Measurements from ENCODE around the gene MAD1L1.

MAD1L1 gene

GRCh38 chr7:1917221-1918062 lies 315.3 kb downstream of the MAD1L1 start:
- no peak for DNase-seq

DNA sequence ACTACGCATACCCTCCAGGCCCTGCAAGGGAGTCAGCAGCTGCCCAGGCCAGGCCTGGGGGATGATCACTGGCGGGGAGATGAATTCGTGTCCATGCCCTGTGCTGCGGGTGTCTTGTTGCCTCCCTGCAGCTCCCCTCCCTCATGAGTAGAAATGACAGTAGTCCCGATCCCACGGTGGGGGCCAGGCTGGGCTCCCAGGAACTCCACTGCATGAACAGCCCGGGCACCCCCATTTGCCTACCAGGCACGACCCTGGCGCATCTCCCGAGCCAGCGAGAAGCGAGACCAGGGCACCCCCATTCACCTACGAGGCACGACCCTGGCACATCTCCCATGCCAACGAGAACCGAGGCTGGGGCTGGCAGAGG lies 316.2 kb downstream of the MAD1L1 start:
- no peak for DNase-seq

GRCh38 chr7:1915956-1916600 lies 316.7 kb downstream of the MAD1L1 start:
- DNase-seq = no peak

- DNase-seq = no peak
These were observed 317.4 kb downstream of the MAD1L1 start for GRCh38 chr7:1915326-1915725.

DNA sequence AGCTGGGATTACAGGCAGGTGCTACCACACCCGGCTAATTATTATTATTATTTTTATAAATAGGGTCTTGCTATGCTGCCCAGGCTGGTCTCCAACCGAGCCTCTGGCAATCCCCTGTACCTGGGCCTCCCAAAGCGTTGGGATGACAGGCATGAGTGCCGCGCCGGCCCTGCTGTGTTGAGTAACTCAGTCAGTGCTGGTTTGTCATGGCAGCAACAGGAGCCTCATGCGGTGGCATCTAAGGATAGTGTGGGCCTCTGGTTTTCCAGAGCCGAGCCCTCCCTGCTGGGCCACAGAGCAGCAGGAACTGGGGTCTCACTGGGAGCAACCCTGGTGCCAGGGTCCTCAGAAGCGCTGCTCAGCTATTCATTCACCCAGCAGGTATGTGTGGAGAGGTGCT lies 318.0 kb downstream of the MAD1L1 start:
- no peak for DNase-seq

GRCh38 chr7:1914321-1914720 lies 318.4 kb downstream of the MAD1L1 start:
- no peak for DNase-seq

DNA sequence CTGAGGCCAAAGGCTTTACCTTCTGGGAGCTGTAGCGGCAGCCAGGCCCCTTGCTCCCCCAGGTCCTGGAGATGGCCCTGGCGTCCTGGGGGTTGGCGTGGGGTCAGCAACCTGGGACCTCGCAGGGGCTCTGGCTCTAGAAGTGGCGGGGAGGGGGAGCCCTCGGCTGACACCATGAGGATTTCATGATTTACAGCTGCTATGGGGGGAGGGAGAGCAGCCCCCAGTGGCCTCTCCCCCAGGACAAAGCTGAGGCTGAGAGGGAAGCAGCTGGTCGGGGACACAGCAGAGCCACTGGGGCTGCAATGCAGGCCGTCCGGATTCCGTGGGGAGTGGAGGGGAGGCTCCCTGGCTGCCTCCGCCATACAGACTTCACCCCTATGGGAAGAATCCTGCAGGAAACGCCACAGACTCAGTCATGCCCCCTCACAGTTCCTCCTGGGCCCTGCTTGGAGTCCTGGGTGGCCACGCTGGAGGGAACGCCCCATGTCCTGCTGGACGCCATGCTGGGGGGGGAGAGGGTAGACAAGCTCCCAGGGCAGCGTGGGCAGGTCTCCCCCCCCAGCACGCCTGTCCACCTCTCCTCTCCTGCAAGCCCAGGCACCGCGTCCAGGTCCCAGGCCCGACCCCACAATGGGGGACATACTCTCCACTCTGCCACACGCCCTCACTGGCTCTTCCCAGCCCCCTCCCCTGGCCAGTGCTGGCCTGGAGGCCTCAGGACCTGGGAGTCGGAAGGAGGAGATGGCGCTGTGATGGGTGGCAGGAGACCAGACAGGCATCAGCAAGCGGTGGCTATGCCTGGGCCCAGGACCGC lies 319.1 kb downstream of the MAD1L1 start:
- DNase-seq = no peak

- no peak for DNase-seq
These were observed 319.9 kb downstream of the MAD1L1 start for GRCh38 chr7:1912593-1913465.

DNA sequence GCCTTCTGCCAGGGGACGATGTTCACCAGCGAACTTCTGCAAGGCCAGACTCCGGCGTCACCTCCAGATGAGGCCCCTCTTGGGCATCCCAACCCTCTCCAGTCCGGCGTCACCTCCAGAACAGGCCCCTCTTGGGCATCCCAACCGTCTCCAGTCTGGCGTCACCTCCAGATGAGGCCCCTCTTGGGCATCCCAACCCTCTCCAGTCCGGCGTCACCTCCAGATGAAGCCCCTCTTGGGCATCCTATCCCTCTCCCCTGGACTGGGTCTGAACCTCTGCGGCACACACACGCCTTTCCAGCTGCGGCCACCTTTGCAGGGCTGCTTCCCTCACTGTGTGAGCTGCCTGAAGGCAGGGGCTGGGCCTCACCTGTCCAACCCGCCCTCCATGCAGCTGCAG lies 321.2 kb downstream of the MAD1L1 start:
- DNase-seq = no peak

DNA sequence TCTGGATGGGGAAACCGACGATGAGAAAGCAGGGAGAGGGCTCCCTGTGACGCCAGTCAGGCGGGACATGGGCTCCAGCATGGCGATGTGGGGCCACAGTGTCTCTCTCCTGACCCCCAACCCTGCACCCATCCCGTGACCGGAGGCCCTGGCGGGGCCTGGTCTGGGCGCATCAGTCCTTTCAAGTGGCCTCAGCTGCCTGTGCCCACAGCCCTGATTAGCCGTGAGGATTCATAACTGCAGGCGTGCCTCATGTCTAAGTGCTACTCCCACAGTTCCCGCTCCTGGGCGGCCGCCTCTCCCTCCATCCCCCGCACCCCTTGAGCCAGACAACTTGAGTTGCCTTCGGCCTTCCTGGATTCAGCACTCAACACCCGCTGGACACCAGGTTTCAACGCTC lies 321.9 kb downstream of the MAD1L1 start:
- DNase-seq = no peak

DNA sequence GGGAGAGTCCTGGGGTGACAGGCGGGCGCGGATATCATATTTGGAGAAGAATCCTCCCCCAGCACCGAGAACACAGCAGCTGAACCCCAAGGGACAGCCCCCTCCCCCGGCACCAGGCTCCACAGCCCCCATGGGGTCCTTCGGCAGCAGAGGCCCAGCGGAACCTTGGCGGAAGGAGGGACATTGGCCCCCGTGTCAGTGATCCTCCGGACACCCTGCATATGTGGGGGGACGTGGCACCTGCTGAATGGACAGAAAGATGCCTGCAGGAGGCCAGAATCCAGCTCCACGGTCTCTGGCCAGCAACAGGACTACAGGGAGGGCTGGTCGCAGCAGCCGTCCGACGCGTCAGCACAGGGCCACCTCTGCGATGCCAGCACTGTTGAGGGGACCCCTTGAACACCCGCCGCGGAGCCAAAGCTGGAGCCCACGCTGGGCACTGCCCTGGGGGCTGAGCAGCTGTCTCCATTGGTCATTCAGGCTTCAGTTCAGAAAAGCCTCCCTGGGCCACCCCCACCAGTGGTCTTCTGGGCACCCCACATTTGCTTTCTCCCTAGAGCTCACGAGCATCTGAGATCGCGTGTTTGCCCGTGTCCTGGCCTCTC lies 322.6 kb downstream of the MAD1L1 start:
- DNase-seq = no peak

DNA sequence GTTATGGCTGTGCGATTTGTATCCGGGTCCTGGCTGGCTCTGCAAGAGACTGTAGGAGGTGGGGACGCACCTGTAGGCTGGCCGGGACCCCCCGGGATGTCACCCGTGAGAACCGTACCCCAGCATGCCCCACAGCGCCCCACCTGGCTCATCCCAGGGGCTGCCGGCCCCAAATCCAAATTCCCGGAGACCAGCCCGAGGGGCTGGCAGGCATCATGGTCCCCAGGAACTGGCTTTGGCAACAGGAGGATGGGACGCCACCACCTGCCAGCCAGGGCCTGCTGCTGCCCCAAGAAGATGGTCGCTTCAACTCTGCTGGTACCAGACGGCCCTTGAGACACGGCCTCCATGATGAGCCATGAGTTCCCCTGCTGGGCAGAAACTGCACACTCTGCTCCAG lies 323.3 kb downstream of the MAD1L1 start:
- no peak for DNase-seq

GRCh38 chr7:1908823-1909420 lies 323.8 kb downstream of the MAD1L1 start:
- DNase-seq = no peak

DNA sequence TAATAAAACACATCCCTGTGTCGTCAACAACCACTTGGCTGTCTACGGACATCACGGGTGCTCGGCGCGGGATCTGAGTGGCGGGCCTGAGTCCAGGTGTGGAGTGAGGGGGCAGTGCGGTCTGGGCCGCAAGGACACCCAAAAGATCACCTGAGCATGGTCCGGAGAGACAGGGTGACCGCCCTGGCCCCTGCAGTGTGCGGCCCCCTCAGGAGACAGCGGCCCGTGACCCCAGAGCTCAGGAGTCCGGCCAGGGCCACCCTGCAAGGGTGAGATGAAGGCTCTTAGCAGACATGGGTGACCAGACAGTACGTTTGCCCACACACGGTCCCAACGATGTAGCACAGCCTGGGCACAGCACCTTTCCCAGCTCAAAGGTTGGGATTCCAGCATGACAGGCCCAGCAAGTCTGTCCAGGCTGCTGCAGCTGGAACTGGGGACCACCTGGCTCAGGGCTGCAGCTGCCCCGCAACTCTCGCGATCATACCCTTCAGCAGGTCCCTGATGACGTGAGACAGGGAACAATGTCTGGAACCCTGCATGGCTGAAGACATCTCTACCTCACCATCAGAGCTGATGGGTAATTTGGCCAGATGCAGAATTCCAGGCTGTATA lies 324.9 kb downstream of the MAD1L1 start:
- DNase-seq = no peak

DNA sequence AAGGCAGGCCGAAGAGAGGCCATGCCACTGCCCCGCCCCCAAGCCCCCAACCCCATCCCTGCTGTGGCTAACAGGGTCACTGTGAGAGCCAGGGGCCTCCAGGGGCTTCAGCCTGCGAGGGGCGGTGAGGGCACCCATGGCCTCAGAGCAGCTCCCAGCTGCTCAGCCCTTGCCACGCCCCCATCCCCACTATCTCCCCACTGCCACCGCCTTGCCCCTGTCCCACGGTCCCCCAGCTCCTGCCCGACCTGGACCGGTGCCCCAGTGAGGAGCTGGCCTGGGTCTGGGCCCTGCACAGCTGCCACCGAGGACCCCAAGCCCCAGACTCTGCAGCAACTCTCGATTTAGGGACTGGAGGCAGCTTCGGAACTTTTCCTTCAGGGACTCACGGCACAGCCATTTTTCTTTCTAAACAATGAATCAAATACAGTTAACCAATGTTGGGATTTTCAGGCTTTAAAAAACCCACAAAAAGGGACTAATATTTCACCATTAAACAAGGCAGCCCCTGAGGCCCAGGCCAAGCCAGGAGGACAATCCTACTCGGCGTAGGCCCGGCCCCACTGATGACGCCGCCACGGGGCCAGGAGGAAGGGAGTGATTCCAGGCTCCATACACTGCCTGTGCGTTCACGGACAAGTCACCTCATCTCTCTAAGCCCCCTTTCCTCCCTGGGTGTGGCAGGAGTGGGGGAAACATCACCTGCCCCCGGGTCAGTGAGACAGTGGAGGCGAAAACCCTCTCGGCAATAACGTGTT lies 325.6 kb downstream of the MAD1L1 start:
- DNase-seq = no peak

DNA sequence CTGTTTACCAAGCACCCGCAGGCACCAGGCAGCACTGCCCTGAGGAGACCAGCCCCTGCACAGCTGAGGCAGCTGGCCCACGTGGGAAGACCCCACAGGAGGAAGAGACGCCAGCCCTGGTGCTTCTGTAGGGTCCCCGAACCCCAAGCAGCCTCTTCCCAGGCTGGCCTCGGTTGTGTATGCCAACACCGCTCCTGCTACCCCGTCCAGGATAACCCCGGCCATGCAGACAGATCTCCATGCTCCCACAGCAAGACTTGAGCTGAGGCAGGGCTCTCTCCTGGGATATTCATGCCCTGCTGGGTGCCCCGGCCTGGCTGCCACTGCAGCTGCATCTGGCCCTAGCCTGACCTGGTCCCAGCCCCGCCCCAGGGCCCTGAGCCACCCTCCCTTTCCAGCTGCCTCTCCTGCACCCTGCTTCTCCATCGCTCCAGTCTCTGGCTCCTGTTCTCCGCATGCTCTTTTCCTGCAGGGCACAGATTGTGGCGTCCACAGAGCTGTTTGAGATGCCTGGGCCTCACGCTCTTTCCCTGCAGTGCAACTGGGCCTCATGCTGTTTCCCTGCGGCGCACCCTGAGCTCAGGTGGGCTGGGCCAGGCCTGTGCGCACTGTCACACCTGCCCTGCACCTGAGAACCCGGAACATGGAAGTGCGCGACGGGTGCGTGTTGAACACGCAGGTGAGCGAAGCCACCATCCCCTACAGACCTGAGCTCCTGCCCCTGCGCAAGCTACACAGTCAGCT lies 326.5 kb downstream of the MAD1L1 start:
- no peak for DNase-seq

DNA sequence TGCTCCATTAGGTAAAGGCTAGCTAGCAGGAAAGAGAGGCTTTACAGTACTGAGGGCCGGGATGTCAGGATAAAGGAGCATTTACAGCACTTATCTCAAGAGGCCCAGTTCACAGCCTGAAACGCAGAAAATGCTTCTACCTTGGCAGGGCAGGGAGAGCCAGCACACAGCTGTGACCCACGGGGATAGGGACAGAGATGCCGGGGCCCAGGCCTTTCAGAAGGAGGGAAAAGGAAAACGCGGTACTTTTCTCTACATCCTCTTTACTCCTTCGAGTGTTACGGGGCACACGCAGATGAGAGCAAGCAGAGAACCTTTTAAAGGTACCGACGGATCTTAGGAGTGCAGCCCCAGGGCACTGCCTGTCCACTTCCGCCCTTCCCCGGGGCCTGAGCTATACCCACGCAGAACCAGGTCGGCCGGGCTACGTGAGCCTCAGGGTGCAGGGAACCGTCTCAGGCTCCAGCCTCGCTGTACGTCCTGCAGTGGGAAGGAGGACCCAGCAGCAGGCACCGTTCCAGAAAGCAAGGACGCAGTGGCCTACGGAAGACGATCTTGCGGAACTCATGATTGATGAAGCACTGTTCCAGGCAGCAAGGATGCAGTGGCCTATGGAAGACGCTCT lies 330.4 kb downstream of the MAD1L1 start:
- no peak for DNase-seq

GRCh38 chr7:1901431-1902210 lies 331.1 kb downstream of the MAD1L1 start:
- no peak for DNase-seq

DNA sequence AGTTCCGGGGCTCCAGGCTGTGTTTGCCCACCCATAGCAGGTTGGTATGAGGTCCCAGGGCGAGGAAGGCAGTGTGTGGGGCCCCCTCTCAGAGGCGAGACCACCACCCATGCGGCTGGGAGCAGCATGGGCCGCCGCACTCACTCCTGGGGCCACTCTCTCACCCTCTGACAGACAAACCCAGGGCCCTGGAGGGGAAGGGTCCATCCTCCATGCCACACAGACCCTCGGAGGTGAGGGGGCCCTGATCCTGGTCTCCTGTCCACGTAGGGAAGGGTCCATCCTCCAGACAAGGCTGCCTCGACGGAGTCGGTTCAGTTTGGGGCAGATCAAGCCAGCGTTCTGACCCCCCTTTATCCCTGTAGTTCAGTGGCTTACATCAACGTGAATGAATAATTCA lies 331.9 kb downstream of the MAD1L1 start:
- no peak for DNase-seq
